Endodermal cell (in vitro differentiated cells): ENCODE data around the gene IGFL1. TPM values are rescaled to one million over a fixed set of nuclear protein-coding genes. Genes with fewer than 3 reads are reported as not detected.
"Not testable (repeated sequence)": the region's sequence is repeated elsewhere in the genome, so short reads cannot be mapped to it uniquely, and the experiment has no call there.

Experiments used
- DNase-seq: peaks from one replicate; pipeline ENCODE4 v3.0.0-alpha.2; 2017
- H3K27ac ChIP-seq: 2 replicates; pipeline ENCODE4 v1.5.1; 2013; ENCODE audit warnings: mild to moderate bottlenecking, low read depth, low read length, moderate library complexity
- H3K27me3 ChIP-seq: 2 replicates; pipeline ENCODE4 v1.6.1; 2013; ENCODE audit warnings: mild to moderate bottlenecking, low read length, moderate library complexity; ENCODE audit not compliant: insufficient read depth, control insufficient read depth, poor library complexity, severe bottlenecking
- H3K36me3 ChIP-seq: 2 replicates; pipeline ENCODE4 v1.7.0; 2013; ENCODE audit warnings: mild to moderate bottlenecking, low read length, moderate library complexity; ENCODE audit not compliant: control insufficient read depth, insufficient read depth
- H3K4me1 ChIP-seq: one replicate; pipeline ENCODE4 v1.7.0; 2013; ENCODE audit warnings: low read length; ENCODE audit not compliant: control insufficient read depth, insufficient read depth
- H3K4me3 ChIP-seq: 2 replicates; pipeline ENCODE4 v1.5.1; 2013; ENCODE audit warnings: mild to moderate bottlenecking, low read length, moderate library complexity
- H3K9ac ChIP-seq: 2 replicates; pipeline ENCODE4 v1.6.1; 2013; ENCODE audit warnings: mild to moderate bottlenecking, low read length, moderate library complexity; ENCODE audit not compliant: poor library complexity, severe bottlenecking; ENCODE audit errors: extremely low read depth
- H3K9me3 ChIP-seq: 2 replicates; pipeline ENCODE4 v1.6.1; 2013; ENCODE audit warnings: mild to moderate bottlenecking, low read length, moderate library complexity; ENCODE audit not compliant: control insufficient read depth
- H3K27ac Mint-ChIP-seq: 2 replicates; pipeline ENCODE4 v1.8.0; 2020; ENCODE audit warnings: mixed read lengths
- H3K27me3 Mint-ChIP-seq: 2 replicates; pipeline ENCODE4 v1.8.0; 2021; ENCODE audit warnings: mild to moderate bottlenecking, mixed read lengths; ENCODE audit not compliant: insufficient read depth
- H3K36me3 Mint-ChIP-seq: 2 replicates; pipeline ENCODE4 v1.8.0; 2020; ENCODE audit warnings: low read depth, mixed read lengths
- H3K4me1 Mint-ChIP-seq: 2 replicates; pipeline ENCODE4 v1.8.0; 2020; ENCODE audit warnings: mixed read lengths
- H3K4me3 Mint-ChIP-seq: 2 replicates; pipeline ENCODE4 v1.8.0; 2020; ENCODE audit warnings: mild to moderate bottlenecking, moderate library complexity, mixed read lengths
- H3K9me3 Mint-ChIP-seq: 2 replicates; pipeline ENCODE4 v1.8.0; 2020; ENCODE audit warnings: mild to moderate bottlenecking, mixed read lengths
- WGBS, 2 experiments: methylation state at CpG; one replicate each; pipeline versions ENCODE4 v1.1.5 to v1.1.7; 2013; ENCODE audit warnings: missing lambda C conversion rate in 2 of 2, mixed read lengths in 1 of 2; ENCODE audit not compliant: insufficient coverage in 1 of 2, insufficient read length in 1 of 2; 5-methylcytosine and 5-hydroxymethylcytosine counted together
- total RNA-seq, 2 donors: library from RNA; stranded (reverse); fragmentation: NEBNext Ultra II Directional in 1 of 2; extraction: Animal tissue kit (Norgen Biotek cat#: 25700) in 1 of 2; gene quantifications; 2 replicates in 1 of 2; 3 replicates in 1 of 2; pipeline ENCODE4 v1.2.1, GENCODE V29; 2021
- TF ChIP-seq, protein P1 (sequence below): fragments of 200-600 bp; sonication (generic); conservative IDR thresholded peaks from 2 replicates; pipeline ENCODE4 v1.5.0; 2021; ENCODE audit warnings: antibody characterized with exemption, mild to moderate bottlenecking

Gene IGFL1
- total RNA-seq, 2 donors from 2014 or later = not detected

DNA sequence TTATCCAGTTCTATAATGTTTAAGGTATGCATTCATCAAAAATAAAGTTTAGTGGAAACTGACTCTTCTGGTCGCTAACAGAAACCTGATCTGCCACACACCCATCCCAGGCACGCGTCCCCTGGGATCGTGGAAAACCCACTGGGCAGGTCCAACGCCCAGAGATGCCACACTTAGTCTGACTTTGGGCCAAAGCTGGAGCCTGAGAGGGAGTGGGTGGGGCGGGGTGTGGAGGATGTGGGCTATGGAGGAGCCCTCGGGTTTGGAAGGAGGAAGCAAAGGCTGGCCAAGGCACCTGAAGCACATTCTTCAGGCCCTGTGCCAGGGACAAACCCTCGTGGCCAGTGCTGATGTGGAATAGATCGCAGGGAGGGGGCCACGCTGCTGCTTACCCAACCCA, 2.5 kb downstream of the IGFL1 start:
- Mint-ChIP-seq H3K4me1 (no peaks in the 10 kb centered on the region), H3K27me3 (peaks cover 28% of the 10 kb centered on the region), H3K27ac (no peak overlapping the region), H3K36me3 (no peaks in the 10 kb centered on the region), H3K4me3 (no peak overlapping the region), H3K9me3 (no peaks in the 10 kb centered on the region)
- Histone ChIP-seq H3K27ac (no peak overlapping the region), H3K27me3 (no peaks in the 10 kb centered on the region), H3K4me3 (no peak overlapping the region), H3K9me3 (no peaks in the 10 kb centered on the region), H3K4me1 (no peaks in the 10 kb centered on the region), H3K9ac (no peak overlapping the region), H3K36me3 (no peaks in the 10 kb centered on the region)
- peak; percentile 16 for DNase-seq
- 85 to 91% methylated on average over 4 to 10 of the region's 10 CpGs for WGBS, 2 experiments
- TF ChIP-seq, protein P1, sequence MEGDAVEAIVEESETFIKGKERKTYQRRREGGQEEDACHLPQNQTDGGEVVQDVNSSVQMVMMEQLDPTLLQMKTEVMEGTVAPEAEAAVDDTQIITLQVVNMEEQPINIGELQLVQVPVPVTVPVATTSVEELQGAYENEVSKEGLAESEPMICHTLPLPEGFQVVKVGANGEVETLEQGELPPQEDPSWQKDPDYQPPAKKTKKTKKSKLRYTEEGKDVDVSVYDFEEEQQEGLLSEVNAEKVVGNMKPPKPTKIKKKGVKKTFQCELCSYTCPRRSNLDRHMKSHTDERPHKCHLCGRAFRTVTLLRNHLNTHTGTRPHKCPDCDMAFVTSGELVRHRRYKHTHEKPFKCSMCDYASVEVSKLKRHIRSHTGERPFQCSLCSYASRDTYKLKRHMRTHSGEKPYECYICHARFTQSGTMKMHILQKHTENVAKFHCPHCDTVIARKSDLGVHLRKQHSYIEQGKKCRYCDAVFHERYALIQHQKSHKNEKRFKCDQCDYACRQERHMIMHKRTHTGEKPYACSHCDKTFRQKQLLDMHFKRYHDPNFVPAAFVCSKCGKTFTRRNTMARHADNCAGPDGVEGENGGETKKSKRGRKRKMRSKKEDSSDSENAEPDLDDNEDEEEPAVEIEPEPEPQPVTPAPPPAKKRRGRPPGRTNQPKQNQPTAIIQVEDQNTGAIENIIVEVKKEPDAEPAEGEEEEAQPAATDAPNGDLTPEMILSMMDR = no peak

DNA sequence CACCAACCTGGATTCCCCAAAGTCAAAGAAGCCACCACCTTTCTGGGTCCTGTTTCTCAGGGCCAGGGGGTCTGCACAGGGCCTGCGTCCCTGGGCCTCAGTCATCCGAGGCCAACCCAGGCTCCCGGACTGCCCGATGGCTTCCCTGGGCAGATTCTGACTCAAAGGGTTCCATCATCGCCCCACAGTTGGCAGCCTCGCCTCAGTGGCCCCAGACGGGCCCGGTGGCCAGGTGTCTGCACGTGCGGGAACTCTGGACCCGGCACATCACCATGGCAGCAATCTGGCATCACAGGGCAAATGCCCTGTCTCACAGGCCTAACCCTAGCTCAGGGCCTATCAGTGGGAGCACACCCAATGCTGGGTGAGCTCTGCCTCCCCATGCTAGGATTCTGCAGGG, 2.9 kb downstream of the IGFL1 start:
- H3K36me3 ChIP-seq = no peaks in the 10 kb centered on the region
- H3K9ac ChIP-seq = no peak overlapping the region
- WGBS, 2 experiments = 92 to 94% methylated on average over 9 to 11 of the region's 11 CpGs
- H3K4me3 Mint-ChIP-seq = no peak overlapping the region
- H3K4me1 ChIP-seq = no peaks in the 10 kb centered on the region
- H3K27me3 Mint-ChIP-seq = peaks cover 26% of the 10 kb centered on the region
- H3K9me3 ChIP-seq = no peaks in the 10 kb centered on the region
- TF ChIP-seq, protein P1 = no peak
- H3K4me1 Mint-ChIP-seq = no peaks in the 10 kb centered on the region
- no peaks in the 10 kb centered on the region for H3K36me3 Mint-ChIP-seq
- H3K4me3 ChIP-seq = no peak overlapping the region
- H3K27me3 ChIP-seq = no peaks in the 10 kb centered on the region
- H3K27ac Mint-ChIP-seq = no peak overlapping the region
- no peak overlapping the region for H3K27ac ChIP-seq
- H3K9me3 Mint-ChIP-seq = no peaks in the 10 kb centered on the region
- peak; percentile 27 for DNase-seq

DNA sequence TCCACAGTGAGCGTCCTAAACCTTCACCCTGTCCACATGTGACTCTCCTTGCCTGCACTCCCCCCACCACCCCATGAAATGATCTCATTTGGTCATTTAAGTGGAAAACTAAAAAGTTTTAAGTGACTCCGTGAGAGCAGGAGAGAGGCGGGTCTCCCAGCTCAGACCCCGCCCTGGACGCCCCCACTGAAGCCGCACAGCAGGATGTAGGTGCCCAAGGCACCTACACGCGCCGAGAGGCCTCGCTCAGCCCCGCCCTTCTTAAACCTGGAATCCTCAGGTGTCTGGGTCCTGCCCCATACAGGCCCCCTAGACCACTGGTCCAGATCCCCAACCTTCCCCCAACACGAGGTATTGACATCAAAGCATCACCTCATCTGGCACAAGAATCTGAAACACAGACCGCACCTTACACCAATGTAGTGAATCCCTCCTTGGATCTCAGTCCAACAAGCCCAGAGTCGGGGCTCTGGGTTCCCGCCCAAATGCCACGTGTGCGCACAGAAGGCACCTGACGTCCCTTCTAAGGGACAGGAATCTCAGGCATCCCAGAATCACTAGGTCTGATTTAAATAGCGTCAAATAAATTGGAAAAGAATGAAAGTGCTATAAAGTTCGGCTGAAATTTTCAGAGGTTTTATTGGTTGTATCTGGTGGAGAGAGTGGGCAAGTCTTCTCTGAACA, 3.5 kb downstream of the IGFL1 start:
- no peak overlapping the region for H3K27ac Mint-ChIP-seq
- TF ChIP-seq, protein P1 = no peak
- no peak overlapping the region for H3K4me3 Mint-ChIP-seq
- no peaks in the 10 kb centered on the region for H3K4me1 Mint-ChIP-seq
- H3K27me3 Mint-ChIP-seq = peaks cover 26% of the 10 kb centered on the region
- Histone ChIP-seq H3K27me3 (no peaks in the 10 kb centered on the region), H3K9ac (no peak overlapping the region), H3K36me3 (no peaks in the 10 kb centered on the region), H3K27ac (no peak overlapping the region), H3K9me3 (no peaks in the 10 kb centered on the region), H3K4me1 (no peaks in the 10 kb centered on the region), H3K4me3 (no peak overlapping the region)
- no peaks in the 10 kb centered on the region for H3K9me3 Mint-ChIP-seq
- H3K36me3 Mint-ChIP-seq = no peaks in the 10 kb centered on the region
- 91 to 98% methylated on average over 8 to 20 of the region's 20 CpGs for WGBS, 2 experiments
- no peak for DNase-seq

DNA sequence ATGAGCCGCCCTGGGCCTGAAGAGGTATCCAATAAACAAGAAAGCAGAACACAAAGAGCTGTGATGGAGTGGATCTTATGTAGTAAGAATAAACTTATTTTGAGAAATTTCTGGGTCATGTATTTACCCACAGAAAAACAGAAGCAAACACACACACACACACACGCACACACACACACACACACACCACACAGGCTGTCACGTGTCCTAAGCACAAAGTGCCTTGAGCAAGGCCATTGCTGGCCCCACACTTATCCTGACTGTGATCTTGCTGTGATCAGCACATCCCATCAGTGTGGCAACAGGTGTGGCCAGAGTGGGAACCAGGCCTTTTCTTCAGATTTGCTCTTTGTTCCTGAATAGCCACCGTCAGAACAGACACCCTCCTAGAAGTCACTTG, 4.3 kb downstream of the IGFL1 start:
- WGBS, 2 experiments = 75% methylated on average over 3 of the region's 4 CpGs; no CpG with 5 or more reads in 1 of the 2 experiments
- not testable (repeated sequence) for H3K9ac ChIP-seq, H3K9me3 Mint-ChIP-seq, DNase-seq, H3K4me1 Mint-ChIP-seq, H3K27ac ChIP-seq, H3K4me1 ChIP-seq, H3K9me3 ChIP-seq, H3K27me3 ChIP-seq, H3K4me3 ChIP-seq, H3K36me3 ChIP-seq, H3K27ac Mint-ChIP-seq, H3K4me3 Mint-ChIP-seq, H3K36me3 Mint-ChIP-seq
- H3K27me3 Mint-ChIP-seq = peaks cover 21% of the 10 kb centered on the region

DNA sequence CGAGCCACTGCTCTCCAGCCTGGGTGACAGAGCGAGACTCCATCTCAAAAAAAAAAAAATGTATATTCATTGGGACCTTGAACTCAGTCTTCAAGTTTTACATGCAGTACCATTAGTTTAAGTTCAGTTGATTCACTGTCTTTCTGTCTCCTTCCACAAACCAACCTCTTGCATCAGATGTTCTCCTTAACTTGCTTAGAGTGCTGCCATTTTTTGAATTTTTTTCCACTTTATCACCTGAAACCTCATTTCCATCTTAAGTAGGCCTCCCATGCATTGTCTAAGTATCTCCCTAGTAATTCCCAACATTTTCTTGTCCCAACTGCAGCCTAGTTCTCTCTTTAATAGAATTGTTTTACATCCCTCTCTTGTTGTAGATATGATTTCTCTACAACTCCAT, 8.6 kb downstream of the IGFL1 start:
- not testable (repeated sequence) for H3K27me3 ChIP-seq, H3K27ac ChIP-seq, H3K36me3 ChIP-seq, H3K36me3 Mint-ChIP-seq, H3K27ac Mint-ChIP-seq, H3K9me3 Mint-ChIP-seq, DNase-seq, H3K4me3 Mint-ChIP-seq, H3K4me3 ChIP-seq, H3K9ac ChIP-seq, H3K27me3 Mint-ChIP-seq, H3K9me3 ChIP-seq
- 70 to 97% methylated on average over 2 of the region's 2 CpGs for WGBS, 2 experiments
- H3K4me1 Mint-ChIP-seq = peaks cover 25% of the 10 kb centered on the region
- peaks cover 20% of the 10 kb centered on the region for H3K4me1 ChIP-seq
